ENCODE results near the gene EIF5AL1. TPM values are rescaled to one million over a fixed set of nuclear protein-coding genes. Genes with fewer than 3 reads are reported as not detected.
"Not testable (repeated sequence)": the region's sequence is repeated elsewhere in the genome, so short reads cannot be mapped to it uniquely, and the experiment has no call there.

Gene EIF5AL1
- total and polyA plus RNA-seq, 10 donors: 0.10 to 0.80 (median 0.26) TPM; not detected in 1

- peaks cover 0 to 11% (median 0%) of the 10 kb centered on the region in 6 donors for H3K4me1 ChIP-seq
- H3K9me3 ChIP-seq; intact Hi-C loops (cut with DNase I; ENCODE audit: low total_unique reads); H3K36me3 ChIP-seq; H3K27me3 ChIP-seq (replicated peaks in 1 of 7); H3K4me3 ChIP-seq; H3K27ac ChIP-seq; DNase-seq: not testable (repeated sequence)
- 39 to 88% (median 78%) methylated on average over 2 of the region's 2 CpGs for WGBS, 5 donors
These were observed 34.8 kb downstream of the EIF5AL1 start for GRCh38 chr10:79547128-79547527.

- no peak for DNase-seq
- Histone ChIP-seq H3K27me3 (replicated peaks in 1 of 7) (no peaks in the 10 kb centered on the region), H3K9me3 (no peaks in the 10 kb centered on the region), H3K4me1 (peaks cover 0 to 3% (median 0%) of the 10 kb centered on the region in 6 donors), H3K4me3 (no peak overlapping the region), H3K36me3 (no peaks in the 10 kb centered on the region), H3K27ac (no peak overlapping the region)
- intact Hi-C loops (cut with DNase I; ENCODE audit: low total_unique reads): no loop called here
- TF ChIP-seq CTCF (IDR thresholded peaks at IDR 0.05 in 8 of 11, conservative IDR thresholded peaks at IDR 0.05 in 3 of 11) (no peak), POLR2AphosphoS5 (IDR thresholded peaks at IDR 0.05) (no peak), POLR2A (IDR thresholded peaks at IDR 0.05) (no peak)
- 22 to 31% (median 23%) methylated on average over 3 of the region's 3 CpGs for WGBS, 5 donors
These were observed 35.6 kb downstream of the EIF5AL1 start for GRCh38 chr10:79547973-79548372.

GRCh38 chr10:79552143-79552542, 39.8 kb downstream of the EIF5AL1 start:
- H3K27me3 ChIP-seq (replicated peaks in 1 of 7): no peaks in the 10 kb centered on the region
- H3K4me3 ChIP-seq: no peak overlapping the region
- TF ChIP-seq POLR2A (IDR thresholded peaks at IDR 0.05) (no peak), CTCF (IDR thresholded peaks at IDR 0.05 in 8 of 11, conservative IDR thresholded peaks at IDR 0.05 in 3 of 11) (no peak), POLR2AphosphoS5 (IDR thresholded peaks at IDR 0.05) (no peak)
- no peaks in the 10 kb centered on the region for H3K36me3 ChIP-seq
- H3K27ac ChIP-seq: no peak overlapping the region
- no peaks in the 10 kb centered on the region for H3K9me3 ChIP-seq
- no peaks in the 10 kb centered on the region for H3K4me1 ChIP-seq
- no peak for DNase-seq
- intact Hi-C loops (cut with DNase I; ENCODE audit: low total_unique reads): no loop called here
- whole genome bisulfite sequencing, 5 donors: 54 to 93% (median 86%) methylated on average over 1 to 2 of the region's 2 CpGs

- H3K9me3 ChIP-seq: no peaks in the 10 kb centered on the region
- no peaks in the 10 kb centered on the region for H3K36me3 ChIP-seq
- H3K4me3 ChIP-seq: no peak overlapping the region
- intact Hi-C loops (cut with DNase I; ENCODE audit: low total_unique reads): no loop called here
- no peak overlapping the region for H3K27ac ChIP-seq
- TF ChIP-seq CTCF (IDR thresholded peaks at IDR 0.05 in 8 of 11, conservative IDR thresholded peaks at IDR 0.05 in 3 of 11) (no peak), POLR2AphosphoS5 (IDR thresholded peaks at IDR 0.05) (no peak), POLR2A (IDR thresholded peaks at IDR 0.05) (no peak)
- no peak for DNase-seq
- no peaks in the 10 kb centered on the region for H3K4me1 ChIP-seq
- H3K27me3 ChIP-seq (replicated peaks in 1 of 7): no peaks in the 10 kb centered on the region
- WGBS, 5 donors: 83 to 90% (median 87%) methylated on average over 11 of the region's 11 CpGs
These were observed 43.3 kb downstream of the EIF5AL1 start for GRCh38 chr10:79555354-79556309.

GRCh38 chr10:79556961-79557360, 44.6 kb downstream of the EIF5AL1 start:
- H3K4me1 ChIP-seq; DNase-seq; H3K9me3 ChIP-seq; intact Hi-C loops (cut with DNase I; ENCODE audit: low total_unique reads); H3K27ac ChIP-seq; H3K27me3 ChIP-seq (replicated peaks in 1 of 7); H3K36me3 ChIP-seq; H3K4me3 ChIP-seq: not testable (repeated sequence)
- 84 to 100% (median 89%) methylated on average over 1 to 3 of the region's 3 CpGs; no CpG with 5 or more reads in 1 of the 5 donors for WGBS, 5 donors
